SH-SY5Y (cell line): ENCODE data around the gene SLC6A11.

Experiments used
- GATA2 ChIP-seq: IDR thresholded peaks from 2 replicates; pipeline ENCODE4 v1.6.1; 2011; ENCODE audit warnings: mild to moderate bottlenecking, low read depth, low read length
- GATA3 ChIP-seq: IDR thresholded peaks from 2 replicates; pipeline ENCODE4 v1.6.1; 2011; ENCODE audit warnings: low read depth, mild to moderate bottlenecking, low read length, moderate library complexity

SLC6A11 gene

GRCh38 chr3:10779293-10779805 is 36.7 kb upstream of the SLC6A11 start:
- TF ChIP-seq GATA3 (no peak), GATA2 (no peak)

GRCh38 chr3:10780243-10780642 is 35.8 kb upstream of the SLC6A11 start:
- TF ChIP-seq GATA3 = no peak
- TF ChIP-seq GATA2 = no peak

GRCh38 chr3:10780922-10781321 is 35.1 kb upstream of the SLC6A11 start:
- TF ChIP-seq GATA3 (no peak), GATA2 (no peak)

- TF ChIP-seq GATA2 = no peak
- no peak for TF ChIP-seq GATA3
Observed at GRCh38 chr3:10781981-10782380, 34.0 kb upstream of the SLC6A11 start.

- TF ChIP-seq GATA3 (no peak), GATA2 (no peak)
Observed at GRCh38 chr3:10783360-10784351, 32.4 kb upstream of the SLC6A11 start.

- no peak for TF ChIP-seq GATA2
- TF ChIP-seq GATA3 = no peak
Observed at GRCh38 chr3:10786640-10787039, 29.4 kb upstream of the SLC6A11 start.

- no peak for TF ChIP-seq GATA2
- TF ChIP-seq GATA3 = no peak
Observed at GRCh38 chr3:10788451-10788850, 27.6 kb upstream of the SLC6A11 start.

GRCh38 chr3:10790713-10791112 is 25.3 kb upstream of the SLC6A11 start:
- no peak for TF ChIP-seq GATA2
- TF ChIP-seq GATA3 = no peak

GRCh38 chr3:10792208-10792607 is 23.8 kb upstream of the SLC6A11 start:
- no peak for TF ChIP-seq GATA3
- TF ChIP-seq GATA2 = no peak

- TF ChIP-seq GATA3 (no peak), GATA2 (no peak)
Observed at GRCh38 chr3:10798600-10799367, 17.2 kb upstream of the SLC6A11 start.

GRCh38 chr3:10804183-10804648 is 11.8 kb upstream of the SLC6A11 start:
- TF ChIP-seq GATA3 (no peak), GATA2 (no peak)

GRCh38 chr3:10806006-10806405 is 10.0 kb upstream of the SLC6A11 start:
- TF ChIP-seq GATA2 (no peak), GATA3 (no peak)

- no peak for TF ChIP-seq GATA2
Observed at GRCh38 chr3:10808130-10808735, 7.8 kb upstream of the SLC6A11 start.

GRCh38 chr3:10808974-10809373 is 7.1 kb upstream of the SLC6A11 start:
- TF ChIP-seq GATA2 = no peak
- TF ChIP-seq GATA3 = no peak

GRCh38 chr3:10810376-10810775 is 5.7 kb upstream of the SLC6A11 start:
- TF ChIP-seq GATA3 (no peak), GATA2 (no peak)
